DND-41 (cell line): Measurements from ENCODE around the gene LYRM2.

Experiments used
- CTCF ChIP-seq: IDR thresholded peaks from 2 replicates; pipeline ENCODE4 v1.5.1; 2012; ENCODE audit warnings: borderline replicate concordance, low read length, moderate library complexity, mild to moderate bottlenecking; ENCODE audit not compliant: poor library complexity, severe bottlenecking; ENCODE audit errors: extremely low read depth
- EZH2 ChIP-seq: IDR thresholded peaks from 3 replicates; pipeline ENCODE4 v1.6.1; 2012; ENCODE audit warnings: borderline replicate concordance, low read depth, mild to moderate bottlenecking, moderate library complexity, low read length, inconsistent platforms; ENCODE audit not compliant: severe bottlenecking

- TF ChIP-seq CTCF (no peak), EZH2 (no peak)
These were observed 107.6 kb downstream of the LYRM2 start for GRCh38 chr6:89530982-89531381.
